Activated B cell treated with CpG ODN at 0.5 μM for 24 hours (primary cell): ENCODE measurements around the gene RTN4RL2. TPM values are rescaled to one million over a fixed set of nuclear protein-coding genes. Genes with fewer than 3 reads are reported as not detected.

Experiments used
- ATAC-seq: fragments of 200-7000 bp; cut with Tn5 transposase; one replicate; pipeline ENCODE4 v1.10.0; 2021; ENCODE audit warnings: low read depth, mild to moderate bottlenecking, moderate library complexity
- CTCF ChIA-PET: fragments of 350-600 bp; sonication (Branson Sonifier 250); formaldehyde crosslinking; loops from one replicate; lab custom pipeline; 2021; ENCODE audit warnings: antibody characterized with exemption; lab: Charles Lee
- POLR2A ChIA-PET: fragments of 350-600 bp; sonication (Branson Sonifier 250); formaldehyde crosslinking; loops from one replicate; lab custom pipeline; 2021; ENCODE audit warnings: antibody characterized with exemption; lab: Charles Lee
- DNase-seq: peaks from one replicate; pipeline ENCODE4 v3.0.0; 2022
- H3K27ac Mint-ChIP-seq: one replicate; pipeline ENCODE4 v1.8.0; 2020; ENCODE audit warnings: mixed read lengths
- H3K27me3 Mint-ChIP-seq: one replicate; pipeline ENCODE4 v1.8.0; 2021; ENCODE audit warnings: mixed read lengths
- H3K36me3 Mint-ChIP-seq: one replicate; pipeline ENCODE4 v1.8.0; 2021; ENCODE audit warnings: low read depth, mixed read lengths
- H3K4me1 Mint-ChIP-seq: one replicate; pipeline ENCODE4 v1.8.0; 2021; ENCODE audit warnings: mixed read lengths
- H3K4me3 Mint-ChIP-seq: one replicate; pipeline ENCODE4 v1.8.0; 2020; ENCODE audit warnings: mild to moderate bottlenecking, mixed read lengths
- H3K9me3 Mint-ChIP-seq: one replicate; pipeline ENCODE4 v1.8.0; 2020; ENCODE audit warnings: mixed read lengths
- CTCF ChIP-seq: fragments of 200-600 bp; IDR thresholded peaks from one replicate; pipeline ENCODE4 v1.8.0; 2022; ENCODE audit warnings: antibody characterized with exemption, mild to moderate bottlenecking
- intact Hi-C: fragments of 100-400 bp; cut with micrococcal nuclease; formaldehyde crosslinking; loops from one replicate; pipeline ENCODE4 v1.15.1; 2024
- total RNA-seq: library from RNA; stranded (reverse); gene quantifications from 2 replicates; pipeline ENCODE4 v1.2.3, GENCODE V29; 2022

The RTN4RL2 gene
- total RNA-seq, 1 donor from 2014 or later = 0.13 TPM

DNA sequence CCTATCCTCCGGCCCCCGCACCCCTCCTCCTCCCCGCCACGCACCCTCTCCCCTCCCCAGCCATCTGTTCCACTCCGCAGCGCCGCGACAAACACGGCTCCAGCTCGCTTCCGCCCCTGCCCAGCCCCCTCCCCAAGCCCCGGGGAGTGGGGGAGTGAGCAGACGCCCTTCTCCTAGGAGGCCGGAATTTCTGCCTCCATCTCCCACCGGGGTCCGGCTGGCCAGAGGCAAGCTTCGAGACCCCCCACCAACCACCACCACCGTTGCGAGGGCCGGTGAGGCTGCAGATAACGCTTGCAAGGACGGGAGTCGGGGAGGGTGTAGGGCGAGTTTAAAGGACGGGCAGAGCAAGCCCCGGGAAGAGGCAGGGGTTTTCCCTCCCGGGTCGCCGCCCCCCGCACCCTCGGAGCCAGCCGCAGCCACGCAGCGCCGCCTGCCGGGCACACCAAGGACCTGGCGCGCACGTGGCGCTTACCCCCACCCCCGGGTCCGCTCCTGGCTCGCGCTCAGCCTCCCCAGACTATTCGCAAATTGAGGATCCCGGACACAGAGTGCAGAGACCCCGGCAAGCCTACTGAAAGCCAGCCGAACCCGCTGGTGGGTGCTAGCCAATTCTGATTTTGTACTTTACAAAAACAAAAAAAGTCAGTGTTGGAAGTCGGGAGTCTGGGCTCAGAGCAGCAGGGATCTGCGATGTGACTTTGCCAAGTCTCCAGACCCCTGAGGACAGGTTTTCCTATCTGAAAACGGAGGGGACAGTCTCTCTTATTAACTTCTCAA lies 22.6 kb downstream of the RTN4RL2 start:
- H3K4me1 Mint-ChIP-seq = peaks cover 51% of the 10 kb centered on the region

GRCh38 chr11:57483562-57483918 lies 23.2 kb downstream of the RTN4RL2 start:
- intact Hi-C loops = loop anchor here (1.0 to 5.0 kb wide), 7 partner anchors 26 to 314 kb away; partner anchors contain the start of gene UBE2L6
- Mint-ChIP-seq H3K27me3 (no peaks in the 10 kb centered on the region), H3K36me3 (peaks cover 3% of the 10 kb centered on the region)

More for the DNA sequence above, 22.6 kb downstream of the RTN4RL2 start:
- H3K36me3 Mint-ChIP-seq = peaks cover 3% of the 10 kb centered on the region
- peak overlapping the region; percentile 79 for H3K4me3 Mint-ChIP-seq
- H3K9me3 Mint-ChIP-seq = no peaks in the 10 kb centered on the region
- DNase-seq (peak; percentile 70), ATAC-seq (peak; percentile 74)
- H3K27me3 Mint-ChIP-seq = no peaks in the 10 kb centered on the region
- intact Hi-C loops = loop anchor here (1.0 to 5.0 kb wide), 7 partner anchors 26 to 314 kb away; partner anchors contain the start of gene UBE2L6
- no peak for TF ChIP-seq CTCF
- no peak overlapping the region for H3K27ac Mint-ChIP-seq
- CTCF ChIA-PET = interaction anchor here (0.7 to 9.9 kb wide), 12 partner anchors 11 to 318 kb away, joined by 3 to 191 read pairs (median 4); partner anchors contain the start of gene RTN4RL2
- POLR2A ChIA-PET = interaction anchor here (0.6 to 1.9 kb wide), 8 partner anchors 23 to 155 kb away, joined by 3 to 22 read pairs (median 4); partner anchors contain the start of genes RTN4RL2 and TIMM10

DNA sequence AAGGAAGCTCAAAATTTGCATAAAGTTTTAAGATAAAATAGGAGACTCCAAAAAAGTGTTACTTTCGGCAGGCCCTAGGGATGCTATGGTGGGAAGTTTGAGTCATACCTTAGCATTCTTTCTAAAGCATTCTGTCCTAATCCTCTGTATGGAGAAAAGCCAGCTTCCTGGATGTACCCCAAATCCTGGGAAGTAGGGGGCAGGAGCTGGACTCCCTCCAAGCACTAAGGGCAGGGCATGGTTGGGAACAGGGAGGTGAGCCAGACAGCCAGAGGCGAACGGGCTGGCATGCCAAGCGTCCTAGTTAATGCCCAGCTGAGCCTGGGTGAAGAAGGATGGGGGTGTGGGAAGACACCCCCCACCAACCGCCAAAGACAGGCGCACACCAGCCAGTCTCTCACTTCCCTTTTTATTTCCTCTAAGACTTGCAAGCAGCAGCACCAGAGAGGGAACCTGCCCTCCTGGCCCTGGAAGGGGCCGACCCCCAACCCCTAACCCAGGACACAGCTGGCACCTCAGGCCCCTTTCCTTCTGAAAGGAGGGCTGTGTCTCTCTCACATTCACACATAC lies 23.9 kb downstream of the RTN4RL2 start:
- H3K36me3 Mint-ChIP-seq = peaks cover 7% of the 10 kb centered on the region
- intact Hi-C loops = loop anchor here (1.0 to 5.0 kb wide), 6 partner anchors 8 to 313 kb away; no protein-coding TSS in a partner anchor
- H3K27me3 Mint-ChIP-seq = no peaks in the 10 kb centered on the region
- ChIA-PET CTCF (interaction anchor here (0.6 to 9.9 kb wide), 13 partner anchors 9 to 317 kb away, joined by 3 to 191 read pairs (median 4); partner anchors contain the start of gene RTN4RL2), POLR2A (interaction anchor here (0.6 to 1.9 kb wide), 10 partner anchors 9 to 171 kb away, joined by 3 to 22 read pairs (median 4); partner anchors contain the start of genes SSRP1 and TNKS1BP1)
- H3K27ac Mint-ChIP-seq = peak overlapping the region; percentile 30
- H3K4me3 Mint-ChIP-seq = peak overlapping the region; percentile 50
- TF ChIP-seq CTCF = no peak
- ATAC-seq (peak; percentile 72), DNase-seq (peak; percentile 38)
- H3K4me1 Mint-ChIP-seq = peaks cover 50% of the 10 kb centered on the region
- no peaks in the 10 kb centered on the region for H3K9me3 Mint-ChIP-seq

More at GRCh38 chr11:57483562-57483918, 23.2 kb downstream of the RTN4RL2 start:
- Mint-ChIP-seq H3K4me1 (peaks cover 51% of the 10 kb centered on the region), H3K4me3 (peak overlapping the region; percentile 70), H3K9me3 (no peaks in the 10 kb centered on the region), H3K27ac (no peak overlapping the region)
- no peak for TF ChIP-seq CTCF
- ChIA-PET CTCF (interaction anchor here (0.6 to 9.9 kb wide), 13 partner anchors 10 to 317 kb away, joined by 3 to 191 read pairs (median 4); partner anchors contain the start of gene RTN4RL2), POLR2A (interaction anchor here (0.8 to 1.9 kb wide), 6 partner anchors 10 to 158 kb away, joined by 3 to 22 read pairs (median 6); partner anchors contain the start of gene TNKS1BP1)
- no peak for ATAC-seq
- no peak for DNase-seq

DNA sequence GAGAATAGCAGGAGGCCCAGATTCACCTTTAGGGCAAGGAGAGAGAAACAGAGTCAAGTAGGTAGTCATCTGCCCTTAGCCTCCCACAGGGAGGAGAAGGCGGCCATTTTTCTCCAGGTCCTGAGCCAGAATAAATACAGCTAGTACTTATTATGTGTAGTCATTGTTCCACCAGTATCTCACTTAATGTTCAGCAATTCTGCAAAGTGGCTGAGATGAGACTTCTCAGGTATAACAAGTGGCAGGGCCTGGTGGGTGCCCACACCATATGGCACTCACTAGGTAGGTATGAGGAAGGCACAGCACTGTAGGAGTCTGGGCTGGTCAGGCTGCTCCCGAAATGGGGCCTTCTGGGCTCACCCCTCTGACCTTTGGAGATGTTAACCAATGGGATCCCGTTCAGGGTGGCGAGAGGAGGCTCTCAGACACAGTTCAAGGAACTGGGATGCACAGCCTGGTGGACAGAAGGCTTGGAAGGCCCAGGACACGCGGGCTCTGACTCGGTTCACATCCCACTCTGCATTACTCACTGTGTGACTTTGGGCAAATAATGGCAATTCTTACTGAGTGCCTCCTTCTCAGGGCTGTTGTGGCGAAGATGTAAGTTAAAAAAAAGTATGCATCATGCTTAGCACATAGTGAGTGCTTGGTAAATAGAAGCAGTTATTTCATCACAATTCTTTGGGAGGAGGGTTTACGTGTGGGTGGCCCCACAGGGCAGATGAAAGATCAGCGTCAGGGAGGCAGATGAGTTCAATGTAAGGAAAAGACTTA lies 25.1 kb downstream of the RTN4RL2 start:
- ChIA-PET CTCF (interaction anchor here (2.5 to 9.9 kb wide), 2 partner anchors 8 to 27 kb away, joined by 33 to 191 read pairs; partner anchors contain the start of gene RTN4RL2), POLR2A (interaction anchor here (1.1 kb wide), 1 partner anchor 159 kb away, joined by 4 read pairs; no protein-coding TSS in a partner anchor)
- peaks cover 41% of the 10 kb centered on the region for H3K4me1 Mint-ChIP-seq
- intact Hi-C loops = no loop called here
- peaks cover 7% of the 10 kb centered on the region for H3K36me3 Mint-ChIP-seq
- no peak overlapping the region for H3K4me3 Mint-ChIP-seq
- no peak for DNase-seq
- no peaks in the 10 kb centered on the region for H3K27me3 Mint-ChIP-seq
- no peaks in the 10 kb centered on the region for H3K9me3 Mint-ChIP-seq
- no peak overlapping the region for H3K27ac Mint-ChIP-seq
- TF ChIP-seq CTCF = no peak
- no peak for ATAC-seq
